ENCODE results near the gene KCNQ1OT1.

KCNQ1OT1 gene

GRCh38 chr11:2730272-2731129, 30.7 kb upstream of the KCNQ1OT1 start:
- H3K4me1 ChIP-seq (ENCODE audit: control insufficient read depth in 1 of 2, insufficient read depth in 1 of 2, low read depth in 1 of 2, low read length in 1 of 2) = no peaks in the 10 kb centered on the region
- no peak overlapping the region for H3K27ac ChIP-seq
- H3K9me3 ChIP-seq = no peaks in the 10 kb centered on the region
- no peaks in the 10 kb centered on the region for H3K27me3 ChIP-seq
- H3K36me3 ChIP-seq = no peaks in the 10 kb centered on the region
- TF ChIP-seq CTCF (IDR thresholded peaks at IDR 0.05) = no peak
- H3K4me3 ChIP-seq (ENCODE audit: low read depth in 1 of 2, low read length in 1 of 2) = no peak overlapping the region

GRCh38 chr11:2729841-2730240, 30.0 kb upstream of the KCNQ1OT1 start:
- Histone ChIP-seq H3K27ac (no peak overlapping the region), H3K36me3 (no peaks in the 10 kb centered on the region), H3K4me1 (ENCODE audit: control insufficient read depth in 1 of 2, insufficient read depth in 1 of 2, low read depth in 1 of 2, low read length in 1 of 2) (no peaks in the 10 kb centered on the region), H3K27me3 (no peaks in the 10 kb centered on the region), H3K4me3 (ENCODE audit: low read depth in 1 of 2, low read length in 1 of 2) (no peak overlapping the region), H3K9me3 (no peaks in the 10 kb centered on the region)
- no peak for TF ChIP-seq CTCF (IDR thresholded peaks at IDR 0.05)

- no peak for TF ChIP-seq CTCF (IDR thresholded peaks at IDR 0.05)
- Histone ChIP-seq H3K36me3 (no peaks in the 10 kb centered on the region), H3K4me3 (ENCODE audit: low read depth in 1 of 2, low read length in 1 of 2) (no peak overlapping the region), H3K27ac (no peak overlapping the region), H3K4me1 (ENCODE audit: control insufficient read depth in 1 of 2, insufficient read depth in 1 of 2, low read depth in 1 of 2, low read length in 1 of 2) (no peaks in the 10 kb centered on the region), H3K9me3 (no peaks in the 10 kb centered on the region), H3K27me3 (no peaks in the 10 kb centered on the region)
Observed at GRCh38 chr11:2728663-2729332, 29.0 kb upstream of the KCNQ1OT1 start.

- no peak for TF ChIP-seq CTCF (IDR thresholded peaks at IDR 0.05)
- H3K4me3 ChIP-seq (ENCODE audit: low read depth in 1 of 2, low read length in 1 of 2) = no peak overlapping the region
Observed at GRCh38 chr11:2728128-2728662, 28.4 kb upstream of the KCNQ1OT1 start.

GRCh38 chr11:2726964-2727363, 27.2 kb upstream of the KCNQ1OT1 start:
- Histone ChIP-seq H3K27me3 (no peaks in the 10 kb centered on the region), H3K4me1 (ENCODE audit: control insufficient read depth in 1 of 2, insufficient read depth in 1 of 2, low read depth in 1 of 2, low read length in 1 of 2) (no peaks in the 10 kb centered on the region)
- TF ChIP-seq CTCF (IDR thresholded peaks at IDR 0.05) = no peak

More at GRCh38 chr11:2728128-2728662, 28.4 kb upstream of the KCNQ1OT1 start:
- no peaks in the 10 kb centered on the region for H3K4me1 ChIP-seq (ENCODE audit: control insufficient read depth in 1 of 2, insufficient read depth in 1 of 2, low read depth in 1 of 2, low read length in 1 of 2)
- no peaks in the 10 kb centered on the region for H3K36me3 ChIP-seq
- H3K27ac ChIP-seq = no peak overlapping the region
- H3K9me3 ChIP-seq = no peaks in the 10 kb centered on the region
- no peaks in the 10 kb centered on the region for H3K27me3 ChIP-seq

More at GRCh38 chr11:2726964-2727363, 27.2 kb upstream of the KCNQ1OT1 start:
- Histone ChIP-seq H3K4me3 (ENCODE audit: low read depth in 1 of 2, low read length in 1 of 2) (no peak overlapping the region), H3K9me3 (no peaks in the 10 kb centered on the region), H3K27ac (no peak overlapping the region), H3K36me3 (no peaks in the 10 kb centered on the region)
